Osteoblast (primary cell): Measurements from ENCODE around the gene TTC28. TPM values are rescaled to one million over a fixed set of nuclear protein-coding genes. Genes with fewer than 3 reads are reported as not detected.

Experiments used
- DNase-seq: peaks from one replicate; pipeline ENCODE4 v3.0.0; 2011; ENCODE audit warnings: low spot score, mixed read lengths; ENCODE audit not compliant: insufficient read length; ENCODE audit errors: missing footprints
- H2AFZ ChIP-seq: 2 replicates; pipeline ENCODE4 v1.6.0; 2011; ENCODE audit warnings: mild to moderate bottlenecking, low read length
- H3K27ac ChIP-seq: 2 replicates; pipeline ENCODE4 v1.5.1; 2011; ENCODE audit warnings: mild to moderate bottlenecking, low read depth, low read length, moderate library complexity
- H3K27me3 ChIP-seq: 2 replicates; pipeline ENCODE4 v1.6.0; 2012; ENCODE audit warnings: mild to moderate bottlenecking, control low read depth, inconsistent platforms, low read length, moderate library complexity; ENCODE audit not compliant: insufficient read depth
- H3K36me3 ChIP-seq: 2 replicates; pipeline ENCODE4 v1.5.1; 2011; ENCODE audit warnings: mild to moderate bottlenecking, low read length, control low read depth, moderate library complexity; ENCODE audit not compliant: insufficient read depth
- H3K4me1 ChIP-seq: 2 replicates; pipeline ENCODE4 v1.5.1; 2011; ENCODE audit warnings: mild to moderate bottlenecking, low read length, control low read depth, moderate library complexity; ENCODE audit not compliant: insufficient read depth
- H3K4me2 ChIP-seq: 2 replicates; pipeline ENCODE4 v1.6.0; 2011; ENCODE audit warnings: mild to moderate bottlenecking, low read length; ENCODE audit not compliant: insufficient read depth
- H3K4me3 ChIP-seq: fragments of 200-600 bp; sonication (generic); 3 replicates; pipeline ENCODE4 v1.5.1; 2012; ENCODE audit warnings: mild to moderate bottlenecking, low read length, inconsistent platforms; ENCODE audit not compliant: insufficient read depth
- H3K79me2 ChIP-seq: 2 replicates; pipeline ENCODE4 v1.6.0; 2012; ENCODE audit warnings: mild to moderate bottlenecking, low read length, control low read depth, inconsistent platforms; ENCODE audit not compliant: insufficient read depth
- H3K9me3 ChIP-seq: 2 replicates; pipeline ENCODE4 v1.5.1; 2011; ENCODE audit warnings: low read depth, low read length, control low read depth
- H4K20me1 ChIP-seq: 2 replicates; pipeline ENCODE4 v1.6.0; 2012; ENCODE audit warnings: mild to moderate bottlenecking, low read length, control low read depth; ENCODE audit not compliant: insufficient read depth
- total RNA-seq: library from RNA; depleted of rRNA; stranded (reverse); fragments of >200 nt; gene quantifications from 2 replicates; pipeline ENCODE4 v1.2.3, GENCODE V29; 2012
- TF ChIP-seq, protein P1 (sequence below): IDR thresholded peaks from 2 replicates; pipeline ENCODE4 v1.5.1; 2011; ENCODE audit warnings: mild to moderate bottlenecking, low read depth, low read length, moderate library complexity; ENCODE audit errors: extremely low read depth

TTC28 gene
- total RNA-seq, 1 donor: 48.1 TPM

DNA sequence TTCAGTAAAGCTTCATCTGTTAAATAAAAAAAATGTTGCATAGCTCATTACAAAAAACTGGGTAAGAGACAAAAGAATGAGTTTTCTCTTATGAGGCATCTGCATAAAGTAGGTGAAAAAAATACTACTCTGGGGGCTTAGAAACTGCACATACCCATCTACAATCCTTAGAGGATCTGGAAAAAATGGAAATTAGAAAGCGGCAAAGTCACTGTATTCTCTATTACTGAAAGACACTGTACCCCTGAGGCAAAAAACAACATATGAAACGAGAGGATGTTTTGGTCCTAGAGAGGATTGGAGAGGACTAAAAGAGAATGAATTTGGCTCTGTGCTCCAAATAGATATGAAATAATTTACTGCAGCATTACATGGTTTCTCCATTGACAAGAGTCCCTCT, 553.8 kb downstream of the TTC28 start:
- Histone ChIP-seq H3K27ac (no peak overlapping the region), H3K79me2 (no peaks in the 10 kb centered on the region), H3K9me3 (no peaks in the 10 kb centered on the region), H3K36me3 (no peaks in the 10 kb centered on the region), H3K27me3 (no peaks in the 10 kb centered on the region), H3K4me3 (no peak overlapping the region), H3K4me1 (peaks cover 13% of the 10 kb centered on the region), H2AFZ (no peak overlapping the region), H4K20me1 (no peaks in the 10 kb centered on the region), H3K4me2 (no peak overlapping the region)
- no peak for DNase-seq
- TF ChIP-seq, protein P1, sequence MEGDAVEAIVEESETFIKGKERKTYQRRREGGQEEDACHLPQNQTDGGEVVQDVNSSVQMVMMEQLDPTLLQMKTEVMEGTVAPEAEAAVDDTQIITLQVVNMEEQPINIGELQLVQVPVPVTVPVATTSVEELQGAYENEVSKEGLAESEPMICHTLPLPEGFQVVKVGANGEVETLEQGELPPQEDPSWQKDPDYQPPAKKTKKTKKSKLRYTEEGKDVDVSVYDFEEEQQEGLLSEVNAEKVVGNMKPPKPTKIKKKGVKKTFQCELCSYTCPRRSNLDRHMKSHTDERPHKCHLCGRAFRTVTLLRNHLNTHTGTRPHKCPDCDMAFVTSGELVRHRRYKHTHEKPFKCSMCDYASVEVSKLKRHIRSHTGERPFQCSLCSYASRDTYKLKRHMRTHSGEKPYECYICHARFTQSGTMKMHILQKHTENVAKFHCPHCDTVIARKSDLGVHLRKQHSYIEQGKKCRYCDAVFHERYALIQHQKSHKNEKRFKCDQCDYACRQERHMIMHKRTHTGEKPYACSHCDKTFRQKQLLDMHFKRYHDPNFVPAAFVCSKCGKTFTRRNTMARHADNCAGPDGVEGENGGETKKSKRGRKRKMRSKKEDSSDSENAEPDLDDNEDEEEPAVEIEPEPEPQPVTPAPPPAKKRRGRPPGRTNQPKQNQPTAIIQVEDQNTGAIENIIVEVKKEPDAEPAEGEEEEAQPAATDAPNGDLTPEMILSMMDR: no peak

DNA sequence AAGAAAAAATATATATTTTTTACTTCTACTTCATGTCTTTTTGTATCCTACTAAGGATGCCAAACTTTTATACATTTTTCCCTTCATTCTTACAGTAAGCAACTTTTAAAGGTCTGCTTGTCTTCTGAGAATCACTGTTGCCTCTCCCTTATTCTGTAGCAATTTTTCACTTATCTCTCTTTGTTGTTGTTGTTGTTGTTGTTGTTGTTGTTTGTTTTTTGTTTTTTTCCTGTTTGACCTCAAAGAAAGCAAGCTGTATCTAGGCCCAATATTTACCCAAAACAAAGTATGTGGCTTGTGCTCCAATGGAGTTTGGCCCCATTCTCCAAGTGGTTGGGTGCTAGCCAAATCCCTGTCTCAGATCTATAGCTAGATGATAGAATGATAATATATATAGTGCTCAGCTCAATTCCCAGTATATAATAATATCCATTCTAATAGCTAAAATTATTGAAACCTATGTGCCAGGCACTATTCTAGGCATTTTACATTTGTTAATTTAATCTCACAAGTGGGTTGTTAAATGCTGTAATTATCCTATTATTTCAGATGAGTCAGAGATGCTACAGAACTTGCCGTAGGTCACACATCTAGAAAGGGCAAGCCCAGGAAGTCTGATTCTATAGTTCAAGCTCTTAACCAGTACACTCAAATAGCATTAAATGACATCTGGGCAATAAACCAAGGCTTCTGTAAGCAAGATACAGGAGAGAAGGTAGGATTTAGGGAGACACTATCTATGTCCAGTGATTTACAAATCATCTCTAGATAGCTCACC, 555.5 kb downstream of the TTC28 start:
- Histone ChIP-seq H3K27me3 (no peaks in the 10 kb centered on the region), H3K4me2 (no peak overlapping the region), H3K27ac (no peak overlapping the region), H3K9me3 (no peaks in the 10 kb centered on the region), H3K79me2 (no peaks in the 10 kb centered on the region), H3K4me1 (peaks cover 22% of the 10 kb centered on the region), H4K20me1 (no peaks in the 10 kb centered on the region), H3K36me3 (no peaks in the 10 kb centered on the region), H3K4me3 (no peak overlapping the region), H2AFZ (no peak overlapping the region)
- DNase-seq: no peak
- TF ChIP-seq, protein P1: no peak

DNA sequence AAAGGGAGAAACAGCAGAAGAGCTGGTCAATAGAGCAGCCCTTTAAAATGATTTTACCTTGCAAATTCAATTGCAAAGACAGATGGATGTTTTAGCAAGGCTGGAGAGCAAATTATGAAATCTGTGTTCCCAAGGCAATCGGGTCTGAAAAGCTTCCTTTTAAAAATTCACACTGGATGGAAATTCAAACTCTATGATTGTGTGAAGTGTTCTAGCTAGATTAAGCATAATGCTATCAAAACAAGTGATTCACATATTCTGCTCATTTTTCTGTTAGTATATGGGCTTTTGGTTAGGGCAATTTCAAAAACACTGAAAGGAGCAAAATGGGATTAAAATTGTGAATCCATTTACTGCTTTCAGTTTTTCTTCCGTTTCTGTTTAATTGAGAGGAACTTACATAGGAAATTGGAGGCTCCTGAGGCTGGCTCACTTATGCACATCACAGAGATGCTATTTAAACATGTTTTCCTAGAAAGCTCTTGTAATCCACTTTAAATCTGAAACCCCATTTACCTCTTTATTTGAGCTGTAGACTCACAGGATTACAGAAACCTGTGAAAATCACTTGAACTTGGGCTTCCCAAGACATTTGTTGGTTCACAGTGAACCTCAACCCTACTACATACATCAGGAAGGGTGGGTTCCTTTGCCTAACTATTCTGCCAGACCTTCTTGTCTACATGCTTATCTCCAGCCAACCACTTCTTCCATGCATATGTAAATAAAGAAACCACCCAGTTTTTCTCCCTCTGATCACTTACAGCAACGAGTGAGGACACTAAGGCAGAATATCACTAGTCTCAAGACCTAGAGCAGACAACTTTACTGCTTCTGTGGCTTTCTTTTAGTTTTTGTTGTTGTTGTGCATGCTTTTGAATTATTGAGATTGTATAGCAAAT, 558.7 kb downstream of the TTC28 start:
- H3K27me3 ChIP-seq: no peaks in the 10 kb centered on the region
- H4K20me1 ChIP-seq: no peaks in the 10 kb centered on the region
- H3K4me1 ChIP-seq: peaks cover 36% of the 10 kb centered on the region
- no peaks in the 10 kb centered on the region for H3K9me3 ChIP-seq
- no peaks in the 10 kb centered on the region for H3K36me3 ChIP-seq
- H3K79me2 ChIP-seq: no peaks in the 10 kb centered on the region
- TF ChIP-seq, protein P1: no peak
- H3K4me3 ChIP-seq: peak overlapping the region; percentile 18
- DNase-seq: no peak
- peak overlapping the region; percentile 40 for H3K4me2 ChIP-seq
- H3K27ac ChIP-seq: peak overlapping the region; percentile 15
- H2AFZ ChIP-seq: peak overlapping the region; percentile 15
